ENCODE results near the gene GRM8. TPM values are rescaled to one million over a fixed set of nuclear protein-coding genes. Genes with fewer than 3 reads are reported as not detected.

The GRM8 gene
- total RNA-seq, 1 experiment from 2014 or later, result not detected

GRCh38 chr7:126988022-126988421, 264.7 kb downstream of the GRM8 start:
- Histone ChIP-seq H3K36me3 (ENCODE audit: low read depth, low read length) (no peaks in the 10 kb centered on the region), H3K27me3 (ENCODE audit: low read length) (no peaks in the 10 kb centered on the region), H3K9ac (ENCODE audit: low read length) (no peak overlapping the region), H3K4me1 (ENCODE audit: insufficient read depth, low read length) (no peaks in the 10 kb centered on the region), H3F3A (ENCODE audit: low read length, unreplicated experiment) (no peaks in the 10 kb centered on the region), H4K20me1 (ENCODE audit: low read length) (no peaks in the 10 kb centered on the region), H3K79me2 (ENCODE audit: low read length) (no peaks in the 10 kb centered on the region), H2AFZ (ENCODE audit: low read length) (no peak overlapping the region), H3K9me2 (replicated peaks; ENCODE audit: low read length) (no peaks in the 10 kb centered on the region), H3K9me3 (ENCODE audit: low read length) (0 out of 2 replicates have a peak, but pooled peaks cover 4% of the 10 kb centered on the region), H3K4me3 (ENCODE audit: low read length) (no peak overlapping the region), H3K4me2 (ENCODE audit: low read length) (no peak overlapping the region), H3K27ac (ENCODE audit: low read length) (no peak overlapping the region)
- no peak for TF ChIP-seq CTCF (conservative IDR thresholded peaks at IDR 0.05; ENCODE audit: low read depth, low read length)
- no peak for TF ChIP-seq EZH2phosphoT487 (IDR thresholded peaks at IDR 0.05; ENCODE audit: borderline replicate concordance, low read length)
- TF ChIP-seq EZH2 (IDR thresholded peaks at IDR 0.05; ENCODE audit: low read length, unreplicated experiment), result no peak
- intact Hi-C loops (cut with micrococcal nuclease), result no loop called here
- CTCF ChIA-PET, result no interaction called here
- POLR2A ChIA-PET (ENCODE audit: unreplicated experiment), result no interaction called here
- no peak for DNase-seq
- no TSS peak for BruUV-seq (replicated peaks)
- no peak for ATAC-seq

- ATAC-seq (no peak), DNase-seq (no peak)
- H3K27me3 ChIP-seq (ENCODE audit: low read length), result no peaks in the 10 kb centered on the region
- H3K36me3 ChIP-seq (ENCODE audit: low read depth, low read length), result no peaks in the 10 kb centered on the region
- no peaks in the 10 kb centered on the region for H3K9me3 ChIP-seq (ENCODE audit: low read length)
- BruUV-seq (replicated peaks), result no TSS peak
- ChIA-PET POLR2A (ENCODE audit: unreplicated experiment) (no interaction called here), CTCF (no interaction called here)
- H3K9ac ChIP-seq (ENCODE audit: low read length), result no peak overlapping the region
- no peaks in the 10 kb centered on the region for H4K20me1 ChIP-seq (ENCODE audit: low read length)
- no peak overlapping the region for H3K4me2 ChIP-seq (ENCODE audit: low read length)
- no peak overlapping the region for H2AFZ ChIP-seq (ENCODE audit: low read length)
- H3F3A ChIP-seq (ENCODE audit: low read length, unreplicated experiment), result no peaks in the 10 kb centered on the region
- intact Hi-C loops (cut with micrococcal nuclease), result no loop called here
- H3K27ac ChIP-seq (ENCODE audit: low read length), result no peak overlapping the region
- no peaks in the 10 kb centered on the region for H3K9me2 ChIP-seq (replicated peaks; ENCODE audit: low read length)
- H3K4me3 ChIP-seq (ENCODE audit: low read length), result no peak overlapping the region
- H3K4me1 ChIP-seq (ENCODE audit: insufficient read depth, low read length), result no peaks in the 10 kb centered on the region
- no peak for TF ChIP-seq EZH2 (IDR thresholded peaks at IDR 0.05; ENCODE audit: low read length, unreplicated experiment)
- TF ChIP-seq EZH2phosphoT487 (IDR thresholded peaks at IDR 0.05; ENCODE audit: borderline replicate concordance, low read length), result no peak
- TF ChIP-seq CTCF (conservative IDR thresholded peaks at IDR 0.05; ENCODE audit: low read depth, low read length), result no peak
- H3K79me2 ChIP-seq (ENCODE audit: low read length), result no peaks in the 10 kb centered on the region
Observed at GRCh38 chr7:126979722-126980121, 273.0 kb downstream of the GRM8 start.

GRCh38 chr7:126978865-126979264, 273.9 kb downstream of the GRM8 start:
- DNase-seq (no peak), ATAC-seq (no peak)
- Histone ChIP-seq H3K27me3 (ENCODE audit: low read length) (no peaks in the 10 kb centered on the region), H3K79me2 (ENCODE audit: low read length) (no peaks in the 10 kb centered on the region), H3K9me2 (replicated peaks; ENCODE audit: low read length) (no peaks in the 10 kb centered on the region), H3F3A (ENCODE audit: low read length, unreplicated experiment) (no peaks in the 10 kb centered on the region), H3K4me2 (ENCODE audit: low read length) (no peak overlapping the region), H3K27ac (ENCODE audit: low read length) (no peak overlapping the region), H3K4me3 (ENCODE audit: low read length) (no peak overlapping the region), H2AFZ (ENCODE audit: low read length) (no peak overlapping the region), H3K4me1 (ENCODE audit: insufficient read depth, low read length) (no peaks in the 10 kb centered on the region), H3K9ac (ENCODE audit: low read length) (no peak overlapping the region), H3K9me3 (ENCODE audit: low read length) (no peaks in the 10 kb centered on the region), H4K20me1 (ENCODE audit: low read length) (no peaks in the 10 kb centered on the region), H3K36me3 (ENCODE audit: low read depth, low read length) (no peaks in the 10 kb centered on the region)
- intact Hi-C loops (cut with micrococcal nuclease), result no loop called here
- ChIA-PET CTCF (no interaction called here), POLR2A (ENCODE audit: unreplicated experiment) (no interaction called here)
- no peak for TF ChIP-seq EZH2 (IDR thresholded peaks at IDR 0.05; ENCODE audit: low read length, unreplicated experiment)
- no peak for TF ChIP-seq CTCF (conservative IDR thresholded peaks at IDR 0.05; ENCODE audit: low read depth, low read length)
- no peak for TF ChIP-seq EZH2phosphoT487 (IDR thresholded peaks at IDR 0.05; ENCODE audit: borderline replicate concordance, low read length)
- no TSS peak for BruUV-seq (replicated peaks)

All from PC-3 (cell line).